HG02798 (cell line): ENCODE measurements around the gene CCDC30.
"Not testable (repeated sequence)": the region's sequence is repeated elsewhere in the genome, so short reads cannot be mapped to it uniquely, and the experiment has no call there.

ENCODE experiments used
- ATAC-seq: cut with Tn5 transposase; IDR thresholded peaks from one replicate; pipeline ENCODE4 v1.9.1; 2021; ENCODE audit warnings: mild to moderate bottlenecking; ENCODE audit not compliant: unreplicated experiment, poor library complexity

CCDC30 gene

DNA sequence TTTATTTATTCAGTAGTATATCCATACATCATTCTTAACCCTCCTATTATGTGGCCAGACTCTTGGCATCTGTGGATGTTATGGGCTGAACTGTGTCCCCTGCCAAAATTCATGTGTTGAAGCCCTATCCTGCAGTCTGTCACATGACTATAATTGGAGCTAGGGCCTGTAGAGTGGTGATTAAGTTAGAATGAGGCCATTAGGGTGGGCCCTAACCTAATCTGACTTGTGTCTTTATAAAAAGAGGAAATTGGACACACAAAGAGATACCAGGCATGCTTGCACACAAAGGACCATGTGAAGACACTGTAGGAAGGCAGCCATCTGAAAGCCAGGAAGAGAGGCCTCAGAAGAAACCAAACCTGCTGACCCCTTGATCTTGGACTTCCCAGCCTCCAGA lies 13.8 kb upstream of the CCDC30 start:
- no peak for ATAC-seq

DNA sequence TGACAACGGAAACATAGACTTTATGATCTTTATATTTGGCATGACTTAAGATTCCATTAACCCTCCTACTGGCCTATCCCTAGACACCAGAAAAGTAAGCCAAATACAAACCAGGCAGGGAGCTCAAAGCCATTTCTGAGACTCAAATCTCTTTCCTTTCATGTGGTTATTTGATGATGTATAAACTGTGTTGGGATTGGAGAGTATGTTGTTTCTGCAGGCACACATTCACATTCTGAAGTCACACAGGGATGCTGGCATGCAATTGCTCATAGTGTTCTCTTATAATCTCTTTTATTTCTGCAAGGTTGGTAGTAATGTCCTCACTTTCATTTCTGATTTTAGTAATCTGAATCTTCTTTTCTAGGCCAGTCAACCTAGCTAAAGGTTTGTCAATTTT lies 13.0 kb upstream of the CCDC30 start:
- no peak for ATAC-seq

DNA sequence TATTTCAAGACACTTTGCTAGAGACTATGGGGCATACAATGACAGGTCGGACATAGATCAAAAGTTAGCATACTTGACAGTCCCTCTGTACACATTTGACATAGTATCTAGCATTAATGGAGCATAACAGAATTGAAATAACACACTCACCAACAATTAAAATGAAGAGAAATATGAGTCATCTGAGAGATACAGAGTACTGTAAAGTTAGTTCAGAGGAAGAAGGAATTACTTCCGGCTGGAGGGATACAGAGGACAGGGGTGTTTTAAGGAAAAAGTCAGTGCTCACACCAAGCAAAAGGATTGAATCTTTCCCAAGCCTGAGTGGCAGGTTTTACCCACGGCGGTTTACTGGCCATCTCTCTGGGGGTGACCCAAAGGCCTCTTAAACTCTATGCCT lies 9.7 kb upstream of the CCDC30 start:
- no peak for ATAC-seq

DNA sequence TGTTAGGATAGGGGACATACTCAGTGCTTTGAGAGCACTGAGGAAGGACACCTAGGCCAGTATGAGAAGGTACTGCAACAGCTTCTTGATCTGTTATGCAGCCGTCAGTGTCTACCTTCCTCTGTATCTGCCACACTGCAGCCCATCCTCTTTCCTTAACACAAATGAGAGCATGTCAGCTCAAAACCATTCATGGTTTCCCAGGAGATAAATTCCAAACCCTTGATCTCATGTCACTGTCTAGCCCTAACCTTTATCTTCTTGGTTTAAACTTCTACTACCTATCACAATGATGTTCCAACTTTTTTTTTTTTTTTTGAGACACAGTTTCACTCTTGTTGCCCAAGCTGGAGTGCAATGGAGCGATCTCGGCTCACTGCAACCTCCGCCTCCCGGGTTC lies 8.7 kb upstream of the CCDC30 start:
- no peak for ATAC-seq

DNA sequence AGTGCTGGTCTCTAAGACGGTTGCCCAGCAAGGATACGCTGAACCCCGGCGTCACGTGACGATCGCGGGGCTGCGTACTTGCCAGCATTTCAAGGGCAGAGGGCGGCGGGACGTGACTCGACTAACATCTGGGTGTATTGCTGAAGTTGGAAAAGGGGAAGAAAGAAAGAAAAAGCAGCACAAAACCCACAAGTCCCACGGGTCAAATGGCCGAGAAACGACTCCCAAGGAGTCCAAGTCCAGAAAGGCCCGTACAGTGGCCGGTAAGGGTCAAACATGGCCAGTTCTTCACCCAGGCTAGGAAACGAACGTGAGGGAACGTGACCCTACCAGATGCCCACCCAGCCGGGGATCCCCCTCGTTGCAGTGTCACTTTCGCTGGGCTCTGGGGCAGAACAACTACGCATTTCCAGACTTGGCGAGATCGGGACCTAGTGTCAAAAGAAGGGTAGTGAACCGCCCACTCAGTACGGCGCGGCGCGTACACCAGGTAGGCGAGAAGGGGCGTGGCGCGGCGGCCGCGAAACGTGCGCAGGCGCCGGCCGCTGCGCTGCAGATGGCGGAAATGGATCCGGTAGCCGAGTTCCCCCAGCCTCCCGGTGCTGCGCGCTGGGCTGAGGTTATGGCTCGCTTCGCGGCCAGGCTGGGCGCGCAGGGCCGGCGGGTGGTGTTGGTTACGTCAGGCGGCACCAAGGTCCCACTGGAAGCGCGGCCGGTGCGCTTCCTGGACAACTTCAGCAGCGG lies 6.9 kb upstream of the CCDC30 start, which contains the start of the genes PPCS and ZMYND12:
Gene PPCS, plus strand, starts transcription at position 534 of the 744 bp plus-strand sequence. Its CDS starts 23 bp downstream, at position 557.
Gene ZMYND12, minus strand, starts transcription at position 13 of the 744 bp plus-strand sequence. CDS start 25 bp downstream, outside the sequence.
- peak; percentile 85 for ATAC-seq

DNA sequence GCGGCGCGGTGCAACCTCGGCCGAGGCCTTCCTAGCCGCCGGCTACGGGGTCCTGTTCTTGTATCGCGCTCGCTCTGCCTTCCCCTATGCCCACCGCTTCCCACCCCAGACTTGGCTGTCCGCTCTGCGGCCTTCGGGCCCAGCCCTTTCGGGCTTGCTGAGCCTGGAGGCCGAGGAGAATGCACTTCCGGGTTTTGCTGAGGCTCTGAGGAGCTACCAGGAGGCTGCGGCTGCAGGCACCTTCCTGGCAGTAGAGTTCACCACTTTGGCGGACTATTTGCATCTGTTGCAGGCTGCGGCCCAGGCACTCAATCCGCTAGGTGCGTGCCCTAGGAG lies 6.4 kb upstream of the CCDC30 start:
- peak; percentile 50 for ATAC-seq

DNA sequence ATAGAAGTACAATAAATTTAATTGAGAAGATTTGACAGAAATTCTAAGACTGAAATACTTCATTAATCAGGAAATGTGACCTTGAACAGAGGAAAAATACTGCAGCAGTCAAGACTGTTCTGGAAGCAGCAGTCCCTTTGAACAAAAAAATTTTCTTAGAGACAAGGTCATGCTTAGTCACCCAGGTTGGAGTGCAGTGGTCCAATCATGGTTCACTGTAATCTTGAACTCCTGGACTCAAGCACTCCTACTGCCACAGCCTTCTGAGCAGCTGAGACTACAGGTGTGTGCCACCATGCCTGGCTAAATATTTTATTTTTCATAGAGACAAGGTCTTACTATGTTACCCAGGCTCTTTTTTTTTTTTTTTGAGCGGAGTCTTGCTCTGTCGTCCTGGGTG lies 1.9 kb upstream of the CCDC30 start:
- no peak for ATAC-seq

DNA sequence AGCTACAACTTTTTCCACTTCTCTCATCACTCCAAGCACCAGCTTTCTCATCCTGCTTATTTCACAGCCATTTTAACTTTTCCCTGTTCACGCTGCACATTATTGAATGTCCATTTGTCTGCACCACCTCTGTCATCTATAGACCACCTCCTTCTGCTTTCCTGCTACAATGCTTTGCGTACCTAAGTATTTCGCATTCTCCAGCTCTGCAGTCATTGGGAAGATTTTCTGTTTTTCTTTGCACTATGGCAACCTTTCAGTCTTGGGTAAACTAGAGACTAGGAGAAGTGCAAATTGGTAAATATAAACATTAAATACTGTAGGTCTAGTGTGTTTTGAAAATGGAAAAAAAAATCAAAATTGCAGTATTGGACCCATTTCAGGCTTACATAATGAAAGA lies 835 bp downstream of the CCDC30 start:
- ATAC-seq = no peak

DNA sequence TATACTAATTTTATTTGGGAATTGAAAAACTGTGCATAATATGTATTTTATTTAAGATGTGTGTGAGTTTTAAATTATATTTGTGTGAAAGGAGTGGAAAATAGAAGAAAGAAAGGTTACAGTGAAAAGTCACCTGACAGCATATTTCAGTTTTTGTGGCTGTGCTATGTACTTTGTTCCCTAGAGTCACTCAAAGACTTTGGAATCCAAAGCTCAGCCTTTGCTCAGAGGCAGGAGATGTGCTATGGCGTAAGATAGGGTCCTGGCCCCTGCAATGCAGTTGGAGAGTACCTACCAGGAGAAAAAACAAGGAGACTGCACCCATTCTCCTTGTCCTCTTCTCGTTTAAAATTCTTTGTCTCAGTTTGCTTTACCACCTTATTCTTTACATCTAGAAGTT lies 2.9 kb downstream of the CCDC30 start:
- ATAC-seq = no peak

DNA sequence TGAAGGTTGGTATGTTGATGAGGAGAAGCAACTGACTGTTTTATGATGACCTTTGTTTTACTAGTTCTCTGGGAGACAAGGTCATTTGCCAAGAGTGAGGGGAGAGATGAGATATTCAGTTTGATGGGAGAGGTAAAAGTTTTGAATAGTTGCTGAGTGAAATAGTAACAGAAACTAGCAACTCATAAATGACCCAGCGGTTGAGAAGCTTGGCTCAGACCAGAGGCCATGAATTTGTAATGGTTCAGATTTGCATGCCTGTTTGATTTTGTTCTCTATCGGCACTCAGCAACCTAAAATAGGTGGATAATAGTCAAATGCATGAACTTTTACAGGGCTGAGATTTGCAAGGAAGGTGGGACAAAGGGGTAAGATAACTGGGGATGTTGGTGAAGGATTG lies 6.6 kb downstream of the CCDC30 start:
- ATAC-seq = no peak

DNA sequence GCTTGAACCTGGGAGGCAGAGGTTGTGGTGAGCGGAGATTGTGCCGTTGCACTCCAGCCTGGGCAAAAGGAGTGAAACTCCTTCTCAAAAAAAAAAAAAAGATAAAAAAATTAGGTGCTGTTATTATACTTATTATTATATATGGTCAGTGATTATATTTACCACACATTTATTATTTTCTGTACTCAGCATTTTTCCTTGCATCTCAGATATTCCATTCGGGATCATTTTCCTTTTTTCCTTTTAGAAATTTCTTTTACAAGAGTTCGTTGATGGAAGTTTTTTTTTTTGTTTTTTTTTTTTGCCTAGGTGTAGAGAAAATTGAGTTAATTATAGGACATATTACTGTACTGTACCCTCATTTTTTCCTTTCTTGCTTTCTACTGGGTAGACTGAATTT lies 13.5 kb downstream of the CCDC30 start:
- no peak for ATAC-seq

DNA sequence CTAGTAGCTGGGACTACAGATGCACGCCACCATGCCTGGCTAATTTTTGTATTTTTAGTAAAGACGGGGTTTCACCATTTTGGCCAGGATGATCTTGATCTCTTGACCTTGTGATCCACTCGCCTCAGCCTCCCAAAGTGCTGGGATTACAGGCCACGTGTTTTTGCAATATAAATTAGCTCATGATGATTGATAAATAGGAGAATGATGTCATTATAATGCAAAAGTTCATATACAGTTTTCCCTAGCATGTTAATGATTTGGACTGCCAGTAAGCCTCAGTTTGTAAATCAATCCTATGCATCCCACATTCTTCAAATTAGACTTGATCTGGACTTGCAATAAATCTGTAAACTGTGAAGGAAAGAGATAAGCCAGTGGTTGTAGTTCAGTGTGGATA lies 14.3 kb downstream of the CCDC30 start:
- not testable (repeated sequence) for ATAC-seq

DNA sequence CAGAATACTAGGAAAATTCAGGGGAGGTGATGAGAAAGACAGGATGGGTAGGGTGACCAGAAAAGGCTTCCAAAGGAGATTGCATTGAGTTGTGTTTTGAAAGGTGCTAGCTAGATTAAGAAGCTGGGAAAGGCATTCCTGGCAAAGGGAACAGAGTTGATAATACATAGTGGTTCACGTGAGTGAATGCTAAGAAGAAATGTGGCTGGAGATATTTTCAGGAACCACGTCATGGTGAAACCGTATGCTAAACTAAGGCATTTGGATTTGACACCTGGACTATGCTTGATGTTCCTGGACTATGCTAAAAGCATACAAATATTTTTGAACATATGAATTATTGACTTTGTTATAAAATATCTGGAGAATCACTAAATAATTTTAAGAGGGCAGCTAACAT lies 14.7 kb downstream of the CCDC30 start:
- ATAC-seq = no peak

DNA sequence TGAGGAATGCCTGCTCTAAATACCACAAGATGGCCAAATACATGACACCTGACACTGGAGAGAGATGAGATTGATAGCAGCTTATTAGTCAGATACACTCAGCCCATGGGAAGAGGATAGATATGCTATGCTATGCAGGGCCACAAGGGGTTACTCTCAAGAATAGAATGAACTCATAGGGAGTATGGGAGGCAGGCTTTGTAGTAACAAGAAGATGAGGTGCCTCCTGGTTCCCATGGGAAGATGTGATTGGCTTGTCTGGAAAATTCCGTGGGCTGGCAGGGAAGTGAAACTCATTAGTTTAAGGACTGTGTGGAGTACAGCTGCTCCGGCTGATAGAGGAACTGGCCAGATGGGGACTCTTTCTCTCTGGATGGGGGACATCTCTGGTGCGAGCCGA lies 16.5 kb downstream of the CCDC30 start:
- no peak for ATAC-seq

DNA sequence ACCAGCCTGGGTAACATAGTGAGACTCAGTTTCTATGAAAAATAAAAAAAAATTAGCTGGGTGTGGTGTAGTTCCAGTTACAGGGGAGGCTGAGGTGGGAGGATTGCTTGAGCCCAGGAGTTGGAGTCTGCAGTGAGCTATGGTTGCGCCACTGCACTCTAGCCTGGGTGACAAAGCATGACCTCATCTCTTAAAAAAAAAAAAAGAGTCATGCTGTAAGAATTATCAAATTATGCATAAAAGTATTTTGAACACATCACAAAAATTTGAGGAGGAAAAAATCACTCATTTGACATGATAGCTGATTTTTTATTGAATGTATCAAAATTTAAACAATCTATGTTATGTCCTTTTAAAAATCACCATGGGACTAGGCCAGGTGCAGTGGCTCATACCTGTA lies 17.8 kb downstream of the CCDC30 start:
- ATAC-seq = no peak

DNA sequence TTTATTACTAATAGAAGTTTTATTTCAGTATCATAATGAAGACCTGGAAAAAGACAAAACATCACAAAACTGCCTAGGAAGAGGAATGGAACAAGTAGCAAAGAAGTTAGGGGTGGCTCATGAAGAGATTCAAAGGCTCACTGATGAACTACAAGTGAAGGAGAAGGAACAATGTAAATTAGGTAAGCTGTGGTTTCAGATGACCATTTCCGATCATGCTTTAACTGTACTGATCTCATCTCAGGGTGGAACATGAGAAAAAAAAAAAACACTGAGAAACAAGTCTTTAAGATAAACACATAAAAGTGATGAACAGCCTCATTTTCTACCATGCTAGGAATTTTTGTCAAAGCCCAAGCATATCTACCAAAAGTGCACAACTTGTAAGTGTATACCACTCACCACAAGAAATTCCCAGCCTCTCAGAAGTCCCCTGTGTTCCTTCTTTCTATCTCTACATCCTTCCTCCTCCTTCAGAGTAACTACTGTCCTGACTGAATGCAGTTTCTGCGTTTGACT lies 19.6 kb downstream of the CCDC30 start:
- ATAC-seq = no peak

DNA sequence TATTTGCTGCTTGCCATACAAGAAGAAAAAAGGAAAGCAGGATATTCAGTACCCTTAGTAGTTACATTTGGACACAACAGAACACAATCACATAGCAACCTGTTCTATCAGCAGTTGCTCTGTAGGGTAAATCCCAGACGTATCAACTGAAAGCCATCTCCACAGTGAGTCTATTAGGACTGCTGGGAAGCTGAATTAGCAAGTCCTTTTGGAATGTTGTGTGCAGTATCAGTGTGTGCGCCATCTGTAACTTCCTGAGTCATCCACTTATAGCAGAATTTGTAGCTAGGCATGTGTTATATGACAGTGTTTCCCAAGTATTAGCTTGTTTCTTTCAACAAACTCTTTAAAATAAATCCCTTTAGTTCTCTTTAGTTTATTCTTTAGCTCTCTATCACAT lies 21.3 kb downstream of the CCDC30 start:
- ATAC-seq = no peak

DNA sequence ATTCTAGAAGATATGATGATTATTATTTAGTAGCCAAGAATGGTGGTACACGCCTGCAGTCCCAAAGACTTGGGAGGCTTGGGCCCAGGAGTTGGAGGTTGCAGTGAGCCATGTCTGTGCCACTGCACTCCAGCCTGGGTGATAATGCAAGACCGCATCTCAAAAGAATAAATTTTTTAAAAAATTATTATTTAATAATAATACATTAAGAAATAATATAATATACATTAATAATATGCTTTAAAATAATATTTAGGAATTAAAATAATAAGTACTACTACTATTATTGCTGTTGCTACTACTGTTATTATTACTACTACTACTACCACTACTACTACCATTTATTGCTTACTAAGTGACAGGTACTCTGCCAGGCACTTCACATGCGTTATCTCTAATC lies 27.2 kb downstream of the CCDC30 start:
- no peak for ATAC-seq

DNA sequence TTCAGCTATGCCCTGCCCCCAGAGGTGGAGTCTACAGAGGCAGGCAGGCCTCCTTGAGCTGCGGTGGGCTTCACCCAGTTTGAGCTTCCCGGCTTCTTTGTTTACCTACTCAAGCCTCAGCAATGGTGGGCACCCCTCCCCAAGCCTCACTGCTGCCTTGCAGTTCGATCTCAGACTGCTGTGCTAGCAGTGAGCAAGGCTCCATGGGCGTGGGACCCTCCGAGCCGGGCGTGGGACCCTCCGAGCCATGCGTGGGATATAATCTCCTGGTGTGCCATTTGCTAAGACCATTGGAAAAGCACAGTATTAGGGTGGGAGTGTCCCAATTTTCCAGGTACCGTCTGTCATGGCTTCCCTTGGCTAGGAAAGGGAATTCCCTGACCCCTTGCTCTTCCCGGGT lies 38.9 kb downstream of the CCDC30 start:
- not testable (repeated sequence) for ATAC-seq

DNA sequence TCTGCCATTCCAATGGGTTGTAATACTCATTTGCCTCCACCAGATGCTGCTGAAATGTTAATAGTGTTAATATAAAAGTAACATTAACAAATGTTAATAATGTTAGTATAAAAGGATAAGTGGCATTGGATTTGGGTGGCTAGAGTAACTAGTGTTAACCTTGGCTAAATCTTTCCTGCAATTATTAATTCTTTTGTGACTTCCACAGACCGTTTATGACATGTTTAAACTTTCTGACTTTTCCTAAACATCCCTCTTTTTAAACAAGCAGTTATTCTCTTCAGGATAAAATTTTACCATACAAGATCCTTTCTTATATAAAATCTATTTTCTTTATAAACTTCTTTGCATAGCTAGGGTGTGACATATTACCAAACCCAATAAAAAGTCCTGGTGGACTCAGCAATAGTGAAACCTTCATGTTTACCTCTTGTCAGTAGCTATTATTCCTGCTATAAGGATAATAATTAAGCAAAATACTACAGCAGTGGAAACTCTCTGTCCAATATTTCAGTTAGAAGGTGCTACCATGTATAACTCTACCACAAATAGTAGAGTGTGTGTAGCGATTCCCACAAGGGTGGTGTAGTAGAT lies 41.5 kb downstream of the CCDC30 start:
- ATAC-seq = no peak

DNA sequence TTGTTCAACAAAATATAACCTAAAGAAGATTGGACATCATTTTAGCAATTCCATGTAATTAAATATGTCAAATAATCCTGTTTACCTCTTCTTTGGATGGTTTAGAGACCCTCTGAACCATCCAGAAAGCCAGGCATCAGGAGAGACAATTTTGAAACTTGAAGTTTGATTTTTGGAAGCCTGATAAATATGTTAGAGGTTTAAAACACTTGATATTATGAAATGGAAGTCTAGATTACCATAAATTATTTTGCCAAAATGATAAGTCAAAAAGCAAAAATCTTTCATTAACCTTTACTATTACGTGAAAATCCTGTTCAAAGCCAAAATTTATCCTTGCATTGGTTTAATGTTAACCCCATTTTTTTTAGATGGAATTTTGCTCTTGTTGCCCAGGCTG lies 43.5 kb downstream of the CCDC30 start:
- no peak for ATAC-seq

DNA sequence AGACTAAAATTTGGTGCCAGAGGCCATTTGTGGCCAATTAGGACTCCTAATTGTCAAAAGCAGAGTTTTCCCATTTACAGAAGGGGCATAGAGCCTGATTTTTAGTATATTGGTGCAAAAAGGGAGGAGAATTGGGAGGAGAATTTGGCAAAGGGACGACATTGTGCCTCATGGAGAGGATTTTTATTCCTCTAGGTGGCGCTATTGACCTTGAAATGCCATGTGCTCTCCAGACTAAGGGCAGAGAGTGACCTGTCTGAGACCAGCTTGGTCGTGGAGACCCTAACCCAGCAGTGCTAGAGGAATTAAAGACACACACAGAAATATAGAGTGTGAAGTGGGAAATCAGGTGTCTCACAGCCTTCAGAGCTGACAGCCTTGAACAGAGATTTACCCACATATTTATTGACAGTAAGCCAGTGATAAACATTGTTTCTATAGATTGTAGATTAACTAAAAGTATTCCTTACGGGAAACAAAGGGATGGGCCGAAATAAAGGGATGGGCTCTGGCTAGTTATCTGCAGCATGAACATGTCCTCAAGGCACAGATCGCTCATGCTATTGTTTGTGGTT lies 48.6 kb downstream of the CCDC30 start:
- ATAC-seq = not testable (repeated sequence)
